ENCODE results near the gene SLIT3.

SLIT3 gene

GRCh38 chr5:169190849-169191248 is 110.1 kb downstream of the SLIT3 start:
- no peak for DNase-seq (ENCODE audit: low read depth)
- no peak for TF ChIP-seq CTCF (IDR thresholded peaks at IDR 0.05; ENCODE audit: control insufficient read depth, extremely low read depth, insufficient read depth)
- H3K4me3 ChIP-seq (ENCODE audit: low read depth, low read length), result no peak overlapping the region

- no peak for DNase-seq (ENCODE audit: low read depth)
- no peak for TF ChIP-seq CTCF (IDR thresholded peaks at IDR 0.05; ENCODE audit: control insufficient read depth, extremely low read depth, insufficient read depth)
- H3K4me3 ChIP-seq (ENCODE audit: low read depth, low read length), result no peak overlapping the region
Measured at GRCh38 chr5:169185626-169186025, 115.3 kb downstream of the SLIT3 start.

GRCh38 chr5:169183576-169183975 is 117.4 kb downstream of the SLIT3 start:
- no peak for TF ChIP-seq CTCF (IDR thresholded peaks at IDR 0.05; ENCODE audit: control insufficient read depth, extremely low read depth, insufficient read depth)
- no peak for DNase-seq (ENCODE audit: low read depth)
- no peak overlapping the region for H3K4me3 ChIP-seq (ENCODE audit: low read depth, low read length)

- no peak for TF ChIP-seq CTCF (IDR thresholded peaks at IDR 0.05; ENCODE audit: control insufficient read depth, extremely low read depth, insufficient read depth)
- no peak overlapping the region for H3K4me3 ChIP-seq (ENCODE audit: low read depth, low read length)
- DNase-seq (ENCODE audit: low read depth), result no peak
Measured at GRCh38 chr5:169182797-169183196, 118.1 kb downstream of the SLIT3 start.

GRCh38 chr5:169181814-169182213 is 119.1 kb downstream of the SLIT3 start:
- no peak overlapping the region for H3K4me3 ChIP-seq (ENCODE audit: low read depth, low read length)
- no peak for TF ChIP-seq CTCF (IDR thresholded peaks at IDR 0.05; ENCODE audit: control insufficient read depth, extremely low read depth, insufficient read depth)
- DNase-seq (ENCODE audit: low read depth), result no peak

DNA sequence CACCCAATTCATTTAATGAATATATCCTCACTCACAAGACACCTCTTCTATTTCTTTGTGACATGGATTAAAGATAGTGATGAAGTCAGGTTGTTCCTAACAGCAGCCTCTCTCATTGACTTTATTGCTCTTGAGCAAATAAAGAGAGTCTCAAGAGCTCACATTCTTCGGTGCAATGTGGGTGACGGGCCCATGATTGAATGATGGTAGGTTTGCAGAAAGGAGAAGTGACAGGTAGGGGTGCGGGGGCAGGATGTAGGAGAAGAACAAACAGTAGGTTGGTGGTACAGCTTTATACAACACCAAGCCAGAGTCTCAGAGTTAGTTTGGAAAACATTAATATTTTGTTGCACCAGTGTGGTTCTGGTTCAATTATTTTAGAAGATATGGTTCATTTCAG is 122.2 kb downstream of the SLIT3 start:
- DNase-seq (ENCODE audit: low read depth), result no peak
- TF ChIP-seq CTCF (IDR thresholded peaks at IDR 0.05; ENCODE audit: control insufficient read depth, extremely low read depth, insufficient read depth), result no peak
- no peak overlapping the region for H3K4me3 ChIP-seq (ENCODE audit: low read depth, low read length)

DNA sequence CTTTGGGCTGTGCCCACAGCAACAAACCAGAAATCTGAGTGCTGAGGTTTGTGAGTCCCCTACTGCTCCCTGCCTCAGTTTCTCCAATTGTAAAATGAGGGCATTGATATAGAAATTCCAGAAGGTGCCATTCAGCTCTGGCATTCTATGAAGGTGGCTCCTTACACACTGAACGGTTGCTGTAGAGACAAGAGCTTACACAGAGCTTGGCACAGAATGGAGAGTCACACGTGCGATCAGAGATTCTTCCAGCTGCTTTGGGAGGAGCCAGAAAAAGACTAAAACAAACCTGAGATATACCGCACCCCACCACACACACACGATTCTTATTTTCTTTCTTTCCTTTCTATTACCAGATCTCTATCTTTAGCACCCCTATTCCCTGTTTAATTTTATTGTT is 122.7 kb downstream of the SLIT3 start:
- no peak for DNase-seq (ENCODE audit: low read depth)
- no peak overlapping the region for H3K4me3 ChIP-seq (ENCODE audit: low read depth, low read length)
- no peak for TF ChIP-seq CTCF (IDR thresholded peaks at IDR 0.05; ENCODE audit: control insufficient read depth, extremely low read depth, insufficient read depth)
